ENCODE results near the gene PDE8B.

The PDE8B gene

DNA sequence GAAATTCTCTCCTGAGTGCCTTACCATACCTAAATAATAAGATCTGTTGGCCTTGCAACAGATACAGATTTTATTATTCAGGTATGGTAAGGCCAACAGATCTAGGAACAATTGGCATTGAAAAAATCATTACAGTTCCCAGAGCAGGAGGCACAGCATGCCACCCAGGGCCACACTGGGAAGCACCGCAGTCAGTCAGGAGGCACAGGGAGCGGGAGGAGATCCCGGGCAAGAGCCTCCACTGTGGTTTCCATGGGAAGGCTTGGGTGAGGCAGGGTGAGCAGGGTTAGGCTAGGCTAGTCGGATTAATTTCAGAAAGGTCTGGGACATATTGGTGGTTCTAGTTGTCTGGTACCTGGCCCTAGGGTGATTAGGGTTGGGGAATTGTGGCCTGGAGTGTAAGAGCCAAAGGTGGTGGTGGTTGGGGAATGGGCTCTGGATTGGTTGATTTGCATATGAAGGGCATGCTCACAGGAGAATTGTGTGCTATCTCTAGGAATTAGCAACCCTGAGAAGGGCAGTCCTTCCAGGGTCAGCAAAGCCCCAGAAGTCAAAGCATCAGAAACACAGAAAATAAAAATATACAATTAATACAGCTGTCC, 111.4 kb downstream of the PDE8B start:
- no peak for DNase-seq (ENCODE audit: low read depth in 2 of 2)

DNA sequence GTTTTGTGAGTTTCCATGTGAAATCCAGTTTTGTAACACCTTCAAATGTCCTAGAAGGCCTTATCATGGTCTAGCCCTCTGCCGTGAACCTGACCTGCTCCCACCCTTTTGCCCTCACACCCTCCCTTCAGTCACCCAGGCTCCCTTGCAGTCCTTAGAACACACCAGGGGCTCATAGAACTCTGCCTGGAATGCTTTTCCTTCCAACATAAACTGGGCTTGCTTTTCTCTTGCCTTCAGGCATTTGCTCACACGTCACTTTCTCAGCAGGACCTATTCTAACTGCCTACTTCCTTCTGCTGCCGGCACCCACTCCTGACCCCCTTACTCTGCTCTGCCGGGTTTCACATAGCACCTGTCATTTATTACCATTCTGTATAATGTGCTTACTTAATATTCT, 111.9 kb downstream of the PDE8B start:
- no peak for DNase-seq (ENCODE audit: low read depth in 2 of 2)

DNA sequence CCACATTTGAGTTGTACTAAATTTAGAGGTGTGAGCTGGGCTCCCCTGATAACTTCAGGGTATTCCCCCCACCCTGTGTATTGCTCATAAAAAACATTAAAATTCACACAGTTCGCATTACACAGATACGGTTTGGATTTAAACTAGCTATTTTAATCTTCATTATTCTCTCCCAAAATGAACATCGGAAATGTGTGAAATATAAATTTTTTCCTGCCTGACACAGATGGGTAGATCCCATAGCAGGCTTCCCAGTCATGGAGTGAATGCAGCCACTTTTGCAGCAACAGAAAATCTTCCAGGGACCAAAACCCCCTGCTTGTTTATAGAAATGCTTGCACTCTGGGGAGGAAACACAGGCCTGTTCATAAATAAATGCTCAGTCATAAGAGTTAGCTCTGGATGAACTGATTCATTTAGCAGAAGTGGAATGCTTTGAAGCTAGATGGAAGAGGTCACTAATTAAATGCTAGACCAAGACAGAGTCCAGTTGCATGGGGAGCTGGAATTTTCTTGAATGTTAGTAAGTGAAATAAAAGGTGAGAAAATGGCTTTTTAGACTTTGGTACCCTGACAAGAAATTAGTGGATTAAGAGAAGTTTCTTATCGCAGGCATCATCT, 115.6 kb downstream of the PDE8B start:
- DNase-seq (ENCODE audit: low read depth in 2 of 2): no peak

DNA sequence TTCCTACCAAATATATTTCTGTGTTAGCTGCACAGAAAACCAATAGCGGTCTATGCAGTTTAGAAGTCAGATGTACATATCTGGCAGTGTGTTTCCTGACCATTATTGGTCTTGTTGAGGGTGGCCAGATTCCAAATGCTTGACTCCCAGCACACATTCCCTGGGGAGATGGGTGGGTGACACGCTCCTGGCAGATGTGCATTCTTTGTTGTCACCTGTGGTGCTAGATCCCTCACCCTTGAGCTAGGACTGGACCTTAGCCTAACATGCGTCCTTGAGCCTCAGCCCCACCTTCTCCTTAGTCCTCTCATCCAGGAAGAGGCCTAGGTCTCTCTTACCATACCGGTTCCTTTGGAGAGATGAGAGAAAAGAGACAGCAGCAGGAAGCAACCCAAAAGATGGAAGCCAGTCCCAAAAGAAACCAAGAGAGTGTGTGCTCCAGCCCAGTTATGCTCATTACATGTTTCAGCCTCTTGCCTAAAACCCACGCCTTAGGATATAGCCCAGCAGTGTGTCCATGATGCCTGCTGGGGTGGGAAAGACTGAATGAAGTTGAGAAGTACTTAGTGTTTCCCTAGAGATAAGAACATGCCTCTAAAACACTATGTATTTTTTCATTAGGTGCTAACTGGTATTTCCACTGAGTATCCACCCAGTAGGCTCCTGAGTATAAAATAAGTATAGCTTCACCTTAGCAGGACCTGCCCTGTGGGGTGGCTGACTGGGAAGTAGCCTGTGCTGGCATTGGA, 116.7 kb downstream of the PDE8B start:
- no peak for DNase-seq (ENCODE audit: low read depth in 2 of 2)

DNA sequence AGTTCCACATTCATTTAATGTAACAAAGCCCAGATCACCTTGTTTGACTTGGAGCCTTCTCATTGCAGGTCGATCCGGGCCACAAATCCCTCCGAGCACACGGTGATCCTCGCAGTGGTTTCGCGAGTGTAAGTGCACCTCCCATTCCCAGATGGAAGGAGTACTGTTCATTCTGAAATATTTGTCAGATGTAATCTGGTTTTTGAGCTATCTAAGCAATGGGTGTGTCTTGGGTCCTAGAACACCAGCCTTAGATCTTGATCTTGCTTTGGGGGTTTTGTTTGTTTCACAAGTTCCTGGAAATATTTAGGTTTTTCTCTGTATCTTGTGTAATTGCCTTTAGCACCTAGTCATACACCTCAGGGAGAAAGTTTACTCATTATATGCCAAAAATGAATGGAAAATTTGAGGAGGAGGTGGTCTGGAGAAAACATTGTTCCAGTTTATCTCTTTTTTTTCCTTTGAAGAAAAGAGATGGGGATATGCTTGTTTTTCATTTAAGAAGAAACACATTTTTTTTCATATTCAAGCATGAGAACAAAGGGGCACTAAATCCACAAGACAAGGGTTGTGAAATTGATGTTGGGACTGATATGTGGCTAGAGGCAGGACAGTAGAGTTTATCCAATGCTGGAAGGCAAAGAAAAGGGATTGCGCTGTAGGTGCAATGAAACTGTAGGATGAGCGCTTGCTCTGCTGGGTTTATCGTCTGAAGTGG, 118.6 kb downstream of the PDE8B start:
- DNase-seq (ENCODE audit: low read depth in 2 of 2): no peak

DNA sequence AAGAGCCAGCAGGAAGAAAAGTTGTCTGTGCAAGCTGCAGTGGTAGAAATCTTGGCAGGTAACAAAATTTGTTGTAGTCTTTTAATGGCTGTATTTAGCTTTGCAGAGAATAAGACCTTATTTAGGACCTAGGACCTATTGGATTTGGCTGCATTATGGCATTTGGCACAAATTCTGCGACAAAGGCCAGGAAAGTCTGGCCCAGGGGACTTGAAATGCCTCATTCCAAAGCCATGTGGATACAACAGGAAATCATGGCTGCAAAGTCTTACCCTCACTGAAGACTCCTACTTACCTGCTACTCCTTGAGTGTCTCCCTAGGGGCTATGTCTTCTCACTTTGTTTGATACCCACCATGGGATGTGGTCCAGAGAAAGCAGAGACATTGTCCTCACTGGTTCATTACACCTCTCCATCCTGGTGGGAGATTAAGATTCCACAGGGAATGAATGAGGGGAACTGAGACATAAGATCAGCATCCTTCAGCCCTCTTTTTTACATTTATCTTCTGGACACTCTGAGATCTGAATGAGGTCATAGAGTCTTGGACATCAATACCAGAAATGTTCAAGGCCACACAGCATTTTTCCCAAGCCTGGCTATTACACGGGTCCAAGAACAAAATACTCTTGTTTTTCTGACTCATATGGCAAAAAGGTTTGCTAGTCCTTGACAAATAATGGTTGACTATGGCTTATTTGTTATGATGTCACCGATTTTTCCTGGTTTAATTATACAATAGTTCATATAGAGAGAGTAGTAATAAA, 119.4 kb downstream of the PDE8B start:
- no peak for DNase-seq (ENCODE audit: low read depth in 2 of 2)

DNA sequence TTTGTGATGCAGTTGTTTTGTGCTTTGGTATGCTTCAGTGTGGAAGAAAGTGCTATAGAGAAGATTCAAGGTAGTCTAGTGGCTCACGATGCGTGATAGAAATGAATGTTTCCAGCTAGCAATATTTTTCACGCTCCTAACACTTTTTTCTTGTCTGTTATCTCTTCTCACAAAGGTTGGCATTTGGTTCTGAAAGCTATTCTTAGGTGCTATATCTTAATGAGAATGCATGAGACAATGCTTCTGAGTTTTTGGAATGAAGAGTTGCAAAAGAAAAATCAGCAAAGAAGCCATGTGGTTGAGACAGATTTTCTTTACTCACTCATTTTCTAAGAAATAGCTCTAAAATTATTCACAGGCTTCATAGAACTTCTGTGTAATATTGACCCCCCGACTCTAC, 122.6 kb downstream of the PDE8B start:
- DNase-seq (ENCODE audit: low read depth in 2 of 2): no peak

DNA sequence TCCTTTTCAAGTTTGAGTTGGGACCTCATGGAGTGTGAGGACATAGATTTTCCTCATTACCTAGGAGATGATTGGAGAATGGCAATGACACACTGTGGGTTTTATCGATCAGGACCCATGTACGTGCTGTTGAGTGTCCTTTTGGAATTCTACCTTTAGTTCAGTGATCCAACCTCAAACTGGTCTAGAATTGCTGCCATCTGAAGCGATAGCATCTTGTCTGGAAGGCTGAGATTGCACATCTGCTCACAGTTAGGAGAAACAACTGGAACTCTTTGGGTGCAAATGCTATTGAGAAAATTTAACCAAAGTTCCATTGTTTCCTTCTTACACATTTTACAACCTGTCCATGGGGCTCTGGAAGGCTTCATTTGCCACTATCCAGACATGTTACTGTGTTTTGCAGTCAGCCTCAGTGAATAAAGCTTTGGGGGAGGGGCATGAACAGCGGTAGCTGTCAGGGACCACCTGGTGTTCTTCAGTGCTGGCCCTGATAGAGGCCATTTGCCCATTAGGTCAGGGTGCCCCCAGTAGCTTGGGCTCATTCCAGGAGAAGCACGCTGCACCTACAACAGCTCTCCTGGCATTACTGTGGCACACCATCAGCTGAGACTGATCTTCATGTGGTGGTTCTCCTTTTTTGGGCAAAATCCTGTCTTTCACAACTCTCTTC, 123.1 kb downstream of the PDE8B start:
- DNase-seq (ENCODE audit: low read depth in 2 of 2): no peak

DNA sequence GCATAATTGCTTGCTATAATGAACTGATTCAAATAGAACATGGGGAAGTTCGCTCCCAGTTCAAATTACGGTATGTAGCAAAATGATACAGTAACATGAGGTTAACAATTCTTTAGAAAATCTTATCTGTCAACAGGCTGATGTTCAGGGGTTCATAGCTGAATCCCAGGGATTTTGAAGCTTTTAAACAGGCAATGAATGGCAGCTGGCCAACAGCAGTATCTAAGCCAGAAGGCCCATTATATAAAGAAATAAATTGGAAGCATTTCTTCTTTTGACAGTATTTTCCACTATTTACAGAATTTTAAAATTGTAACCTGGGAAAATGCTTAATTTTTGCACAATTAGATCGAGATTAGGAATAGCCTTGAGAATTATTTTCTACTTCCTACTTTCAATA, 126.8 kb downstream of the PDE8B start:
- DNase-seq (ENCODE audit: low read depth in 2 of 2): no peak

DNA sequence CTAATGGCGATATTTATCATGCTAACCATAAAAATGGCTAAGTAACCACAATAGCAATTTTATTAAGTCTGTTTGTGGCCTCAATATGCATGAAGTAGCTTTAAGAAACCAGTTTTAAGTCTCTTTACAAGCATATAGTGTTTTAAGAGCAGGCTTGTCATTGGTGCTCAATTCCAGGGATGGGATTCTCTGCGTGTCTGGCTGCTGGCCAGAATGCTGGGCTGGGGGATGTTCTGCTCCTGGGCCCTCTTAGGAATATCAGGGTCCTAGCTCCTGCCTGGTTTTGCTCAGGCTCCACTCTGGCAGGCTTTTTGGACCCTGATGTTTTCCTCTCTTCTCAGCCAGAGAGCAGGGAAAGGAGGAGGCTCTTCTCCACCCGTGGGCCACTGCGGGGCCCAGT, 127.2 kb downstream of the PDE8B start:
- DNase-seq (ENCODE audit: low read depth in 2 of 2): no peak

DNA sequence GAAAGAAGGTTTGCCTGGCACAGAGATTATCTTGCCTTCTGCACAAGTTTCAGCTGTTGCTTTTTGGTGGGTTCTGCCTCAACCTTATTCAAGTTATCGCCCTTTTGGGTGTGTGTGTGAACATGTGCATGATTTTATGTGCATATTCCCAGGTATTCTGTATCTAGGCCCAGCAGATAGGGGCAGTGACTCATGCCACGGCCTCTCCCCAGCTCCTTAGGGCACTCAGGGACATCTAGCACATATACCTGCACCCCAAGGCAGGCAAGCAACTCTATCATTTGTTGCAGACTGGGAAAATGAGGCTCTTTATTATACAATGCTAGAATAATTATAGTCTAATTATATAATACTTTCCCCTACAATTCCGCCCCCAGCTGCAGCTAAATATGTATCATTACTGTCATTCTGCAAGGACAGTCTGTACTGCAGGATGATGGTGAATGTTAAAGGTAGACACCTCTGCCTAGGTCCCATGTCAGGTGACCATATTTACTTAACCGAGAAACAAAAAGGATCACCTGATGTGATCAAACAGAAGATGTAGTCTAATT, 128.9 kb downstream of the PDE8B start:
- DNase-seq (ENCODE audit: low read depth in 2 of 2): no peak

DNA sequence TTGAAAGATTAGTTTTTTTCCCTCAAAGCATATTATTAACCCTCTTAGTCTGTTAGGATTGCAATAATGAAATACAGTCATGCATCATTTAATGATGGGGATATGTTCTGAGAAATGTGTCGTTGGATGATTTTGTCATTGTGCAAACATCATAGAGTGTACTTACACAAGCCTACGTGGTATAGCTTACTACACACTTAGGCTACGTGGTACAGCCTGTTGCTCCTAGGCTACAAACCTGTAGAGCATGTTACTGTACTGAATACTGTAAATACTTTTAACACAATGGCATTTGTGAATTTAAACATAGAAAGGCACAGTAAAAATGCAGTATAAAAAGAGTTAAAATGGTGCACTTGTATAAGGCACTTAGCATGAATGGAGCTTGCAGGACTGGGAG, 132.7 kb downstream of the PDE8B start:
- no peak for DNase-seq (ENCODE audit: low read depth in 2 of 2)

DNA sequence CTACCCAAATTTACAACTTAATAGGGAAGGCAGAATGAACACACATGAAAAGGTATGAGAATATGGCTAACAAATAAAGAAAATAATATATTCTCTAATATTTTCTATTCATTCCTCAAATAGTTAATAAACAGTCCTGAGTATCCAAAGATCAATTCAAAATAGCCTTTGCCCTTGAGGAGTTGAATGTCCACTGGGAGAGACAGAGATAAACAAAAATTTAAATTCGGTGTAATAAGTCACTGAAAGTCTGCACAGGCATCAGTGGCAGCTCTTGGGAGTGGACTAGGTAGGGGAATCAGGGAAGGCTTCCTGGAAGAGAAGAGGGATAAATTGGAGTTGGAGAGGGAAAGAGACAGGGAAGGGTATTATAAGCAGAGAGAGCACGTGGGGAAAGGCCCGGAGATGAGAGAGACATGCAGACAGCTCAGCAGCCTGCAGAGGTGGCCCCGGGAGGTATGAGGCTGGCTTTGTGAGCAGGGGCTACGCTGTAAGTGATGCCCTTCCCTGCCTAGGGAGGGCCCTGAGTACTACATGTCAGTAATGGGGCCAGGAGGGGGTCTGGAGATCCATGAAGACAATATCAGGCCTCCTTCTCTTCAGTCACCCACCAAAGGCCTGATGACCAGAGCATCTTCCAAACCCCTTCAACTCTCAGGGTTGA, 137.1 kb downstream of the PDE8B start:
- no peak for DNase-seq (ENCODE audit: low read depth in 2 of 2)

DNA sequence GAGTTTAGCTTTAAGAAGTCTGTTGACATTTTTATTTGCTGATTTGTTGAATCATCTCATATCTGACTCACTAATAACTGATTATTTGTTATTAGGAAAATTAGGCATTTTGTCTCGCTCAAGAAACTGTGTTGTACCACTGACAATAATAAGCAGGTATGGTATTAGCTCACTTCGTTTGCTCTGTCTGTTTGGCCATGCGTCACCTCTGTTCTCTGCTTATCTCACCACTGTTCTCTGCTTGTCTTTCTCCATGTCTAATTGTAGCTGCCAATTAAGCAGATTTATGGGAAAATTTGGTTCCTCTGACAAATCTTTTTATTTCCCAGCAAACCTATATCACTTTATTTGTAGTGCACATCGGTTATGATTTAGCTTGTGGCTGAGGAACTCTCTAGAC, 142.8 kb downstream of the PDE8B start:
- no peak for DNase-seq (ENCODE audit: low read depth in 2 of 2)

DNA sequence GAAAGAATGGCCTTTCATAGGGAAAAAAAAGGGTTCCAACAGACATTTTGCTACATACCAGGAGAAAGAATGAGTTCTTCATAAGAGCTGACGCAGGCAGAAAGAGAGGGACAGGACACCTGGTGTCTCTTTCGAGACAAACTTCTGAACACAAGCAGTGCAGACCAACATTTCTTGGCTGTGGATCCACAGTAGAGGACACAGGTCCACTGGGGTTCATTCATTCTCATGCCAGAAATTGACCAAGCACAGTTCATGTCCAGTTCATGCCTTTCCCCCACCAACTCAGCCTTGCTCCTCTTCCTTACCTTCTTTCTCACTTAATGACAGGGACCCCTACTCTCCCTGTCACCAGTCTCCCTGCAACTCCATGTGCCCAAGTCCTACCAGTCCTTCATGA, 144.0 kb downstream of the PDE8B start:
- DNase-seq (ENCODE audit: low read depth in 2 of 2): no peak

DNA sequence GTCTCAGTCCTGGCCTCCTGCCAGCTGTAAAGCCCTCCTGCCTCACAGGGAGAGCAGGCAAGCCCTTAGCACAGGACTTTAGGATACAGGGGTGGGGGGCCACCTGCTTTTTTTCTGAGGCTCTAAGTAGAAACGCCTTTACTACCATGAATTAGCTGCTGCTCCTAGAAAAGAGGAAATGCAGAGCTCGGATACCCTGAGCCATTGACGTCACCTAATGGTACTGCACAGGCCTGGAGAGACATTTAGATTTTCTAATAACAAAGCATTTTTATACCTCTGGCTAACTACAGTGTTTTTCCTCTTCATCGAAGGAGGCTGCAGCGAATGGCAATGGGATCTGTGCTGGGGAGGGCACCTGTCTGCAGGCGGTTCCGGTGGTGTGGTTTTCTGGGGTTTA, 144.6 kb downstream of the PDE8B start:
- no peak for DNase-seq (ENCODE audit: low read depth in 2 of 2)

DNA sequence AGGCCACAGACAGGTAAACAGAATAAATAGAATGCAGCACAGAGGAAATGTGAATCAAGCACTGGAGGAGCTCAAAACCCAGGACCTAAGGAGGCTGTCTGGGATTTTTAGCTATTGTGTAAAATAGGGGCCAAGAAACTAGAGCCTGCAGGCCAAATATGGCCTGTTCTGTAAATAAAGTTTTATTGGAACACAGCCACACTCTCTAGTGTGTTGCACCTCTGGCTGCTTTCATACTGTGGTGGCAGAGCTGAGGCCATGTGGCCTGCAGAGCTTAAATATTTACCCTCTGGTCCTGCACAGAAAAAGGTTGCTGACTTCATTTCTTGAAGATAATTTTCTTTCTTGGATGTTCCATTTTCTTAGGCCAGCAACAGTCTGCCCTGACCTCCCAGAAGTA, 145.3 kb downstream of the PDE8B start:
- no peak for DNase-seq (ENCODE audit: low read depth in 2 of 2)

DNA sequence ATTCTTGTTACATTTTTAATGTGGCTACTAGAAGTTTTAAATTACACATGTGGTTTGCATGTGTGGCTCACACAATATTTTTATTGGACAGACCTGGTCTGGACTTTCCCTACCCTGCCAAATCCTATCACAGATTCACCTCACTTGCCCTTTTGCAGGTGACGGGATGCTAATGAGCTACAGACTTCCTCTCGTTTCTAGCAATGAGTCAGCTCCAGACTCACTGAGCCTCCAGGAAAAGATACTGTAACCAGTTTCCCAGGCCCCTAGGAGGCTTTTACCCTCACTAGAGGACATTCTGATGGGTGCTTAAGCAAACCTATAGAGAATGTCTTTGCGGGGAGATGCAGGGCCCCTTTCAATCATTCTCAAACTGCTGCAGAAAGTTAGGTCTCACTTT, 146.3 kb downstream of the PDE8B start:
- DNase-seq (ENCODE audit: low read depth in 2 of 2): no peak

DNA sequence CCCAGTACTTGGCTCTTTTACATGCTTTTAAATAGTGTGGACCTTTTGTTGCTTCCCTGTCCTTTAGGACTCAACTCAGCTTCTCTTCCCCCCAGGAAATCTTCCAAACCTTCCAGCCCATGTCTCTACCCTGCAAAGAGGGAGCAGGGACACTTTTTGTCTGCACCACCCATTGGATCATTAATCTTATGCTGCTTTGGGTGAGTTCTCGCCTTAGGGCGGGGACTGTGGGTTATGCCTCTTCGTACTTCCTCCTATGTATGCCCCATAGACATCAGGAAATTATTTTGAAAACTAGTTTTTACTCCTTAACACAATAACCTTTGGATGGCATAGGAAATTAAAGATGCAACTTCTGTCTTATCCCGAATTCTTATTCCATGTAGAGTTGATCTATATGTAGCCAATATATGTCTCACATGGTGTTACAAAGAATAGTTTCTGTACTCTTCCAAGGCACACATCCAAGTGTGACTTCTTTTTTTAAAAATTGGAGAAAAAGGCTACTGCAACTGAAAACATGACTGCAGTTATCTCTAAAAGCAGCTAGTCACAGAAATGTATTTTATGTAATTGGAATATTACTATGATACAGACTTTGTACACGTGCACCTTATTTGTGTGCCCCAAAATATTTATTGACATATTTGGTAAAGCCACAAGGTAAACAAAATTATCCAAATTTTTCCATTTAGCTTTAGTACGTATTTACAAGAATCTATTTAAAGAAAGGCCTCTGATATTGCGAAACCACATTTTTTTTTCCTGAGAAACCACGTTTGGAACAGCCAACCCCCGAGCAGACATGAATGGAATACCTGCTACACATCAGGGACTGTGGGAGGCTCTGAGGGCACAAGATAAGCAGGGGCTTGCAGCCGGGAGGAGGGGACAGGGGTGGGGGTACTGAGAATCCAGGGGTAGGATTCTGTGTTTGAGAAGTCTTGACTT, 148.1 kb downstream of the PDE8B start:
- no peak for DNase-seq (ENCODE audit: low read depth in 2 of 2)
